NCI-H510A (cell line): ENCODE results near the gene SSBP3.
"Not testable (repeated sequence)": the region's sequence is repeated elsewhere in the genome, so short reads cannot be mapped to it uniquely, and the experiment has no call there.

Experiments
- DNase-seq: peaks from one replicate; lab custom pipeline; 2025; lab: John Stamatoyannopoulos, UW

The SSBP3 gene

DNA sequence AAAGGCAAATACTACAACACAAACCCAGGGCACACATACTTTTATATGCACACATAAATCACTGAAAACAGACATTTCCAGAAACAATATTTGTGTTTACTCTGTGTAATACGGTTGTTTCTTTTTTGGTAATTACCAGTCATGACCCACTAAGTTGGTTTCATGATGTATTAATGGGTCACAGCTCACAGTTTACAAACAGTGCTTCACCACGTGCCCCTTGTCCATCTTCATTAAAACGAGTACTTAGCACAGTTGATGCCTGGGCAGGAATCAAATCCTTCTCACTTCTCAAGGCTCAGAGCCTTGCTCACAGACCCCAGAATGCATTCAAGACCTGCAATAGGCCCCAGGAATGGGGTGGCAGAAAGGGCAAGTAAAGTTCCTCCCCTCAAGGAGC is 13.8 kb downstream of the SSBP3 start:
- no peak for DNase-seq

GRCh38 chr1:54391450-54392209 is 14.6 kb downstream of the SSBP3 start:
- DNase-seq = no peak

GRCh38 chr1:54390655-54391054 is 15.5 kb downstream of the SSBP3 start:
- DNase-seq = no peak

DNA sequence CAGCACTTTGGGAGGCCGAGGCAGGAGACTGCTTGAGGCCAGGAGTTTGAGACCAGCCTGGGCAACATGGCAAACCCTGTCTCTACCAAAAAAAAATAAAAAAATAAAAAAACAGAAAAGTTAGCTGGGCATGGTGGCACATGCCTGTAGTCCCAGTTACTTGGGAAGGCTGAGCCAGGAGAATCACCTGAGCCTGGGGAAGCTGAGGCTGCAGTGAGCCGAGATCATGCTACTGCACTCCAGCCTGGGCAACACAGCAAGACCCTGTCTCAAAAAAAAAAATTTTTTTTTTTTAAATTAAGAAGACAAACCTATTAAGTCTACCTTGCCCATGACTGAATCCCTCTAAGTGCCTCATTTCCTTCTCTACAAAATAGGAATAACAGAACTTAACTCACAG is 16.6 kb downstream of the SSBP3 start:
- not testable (repeated sequence) for DNase-seq

- DNase-seq = no peak
Measured at GRCh38 chr1:54387419-54387818, 18.8 kb downstream of the SSBP3 start.

DNA sequence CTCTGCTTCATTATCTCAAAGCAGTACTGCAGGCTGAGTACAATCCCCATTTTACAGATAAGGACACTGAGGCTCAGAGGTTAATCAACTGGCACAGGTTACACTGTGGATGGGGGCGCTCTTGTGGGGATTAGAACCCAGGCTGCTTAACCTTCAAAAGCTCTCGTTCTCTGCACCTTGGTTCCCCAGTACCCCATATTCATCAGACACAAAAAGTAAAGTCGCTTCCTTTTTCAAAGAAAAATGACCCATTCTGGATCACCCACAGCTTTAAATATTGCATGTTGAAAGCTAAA is 20.5 kb downstream of the SSBP3 start:
- DNase-seq = no peak

DNA sequence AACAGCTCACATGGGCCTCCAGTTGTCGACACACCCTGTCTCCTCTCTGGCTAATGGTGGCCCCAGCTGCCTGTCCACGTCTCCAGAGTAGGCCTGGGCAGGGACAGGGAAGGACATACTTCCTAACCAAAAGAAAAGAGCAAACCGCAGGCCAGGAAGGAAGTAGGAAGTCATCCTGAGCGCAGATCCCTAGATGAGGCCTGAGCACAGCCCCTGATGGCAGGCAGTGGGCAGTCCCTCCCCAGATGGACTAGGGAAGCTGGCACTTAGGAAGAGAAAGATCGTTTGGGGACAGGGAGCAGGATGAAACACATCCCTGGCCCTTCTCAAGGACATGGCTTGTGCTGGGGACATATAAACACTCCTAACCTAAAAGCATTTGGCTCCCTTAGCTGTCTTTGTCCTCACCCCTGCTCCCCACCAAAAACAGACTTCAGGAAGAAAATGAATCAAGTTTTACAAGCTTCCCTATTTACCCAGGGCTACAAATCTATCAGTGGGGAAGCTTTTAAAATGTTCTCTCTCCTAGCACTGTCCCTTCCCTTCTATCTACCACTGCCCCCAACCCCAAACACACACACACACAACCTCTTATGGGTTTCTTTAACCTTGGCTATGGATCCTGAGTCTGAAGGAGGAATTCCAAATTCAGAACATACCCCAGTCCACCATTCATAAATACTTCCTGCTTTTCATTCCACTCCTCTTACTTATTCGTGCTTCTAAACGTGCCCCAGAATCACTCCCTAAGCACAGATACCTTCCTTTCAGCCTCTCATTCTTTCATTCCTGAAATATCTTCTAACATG is 21.1 kb downstream of the SSBP3 start:
- DNase-seq = no peak

- DNase-seq = no peak
Measured at GRCh38 chr1:54384471-54384870, 21.7 kb downstream of the SSBP3 start.

DNA sequence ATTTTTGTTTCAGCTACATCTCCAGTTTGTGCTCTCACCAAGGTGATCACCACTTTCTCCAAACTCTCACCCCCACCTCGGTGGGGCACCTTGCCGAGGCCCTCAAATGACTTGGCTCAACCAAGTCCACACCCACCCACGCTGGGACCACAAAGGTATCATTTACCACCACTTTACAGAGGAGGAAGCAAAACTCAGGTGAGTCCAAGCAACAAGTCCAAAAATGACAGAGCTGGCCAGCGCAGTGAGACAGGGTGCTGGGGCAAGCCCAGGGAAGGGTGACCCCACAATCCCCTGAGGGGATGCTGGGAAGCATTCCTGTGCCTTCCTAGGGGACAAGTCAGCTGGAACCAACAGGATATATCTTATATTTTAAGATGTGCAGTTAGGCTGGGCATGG is 24.7 kb downstream of the SSBP3 start:
- DNase-seq = no peak

DNA sequence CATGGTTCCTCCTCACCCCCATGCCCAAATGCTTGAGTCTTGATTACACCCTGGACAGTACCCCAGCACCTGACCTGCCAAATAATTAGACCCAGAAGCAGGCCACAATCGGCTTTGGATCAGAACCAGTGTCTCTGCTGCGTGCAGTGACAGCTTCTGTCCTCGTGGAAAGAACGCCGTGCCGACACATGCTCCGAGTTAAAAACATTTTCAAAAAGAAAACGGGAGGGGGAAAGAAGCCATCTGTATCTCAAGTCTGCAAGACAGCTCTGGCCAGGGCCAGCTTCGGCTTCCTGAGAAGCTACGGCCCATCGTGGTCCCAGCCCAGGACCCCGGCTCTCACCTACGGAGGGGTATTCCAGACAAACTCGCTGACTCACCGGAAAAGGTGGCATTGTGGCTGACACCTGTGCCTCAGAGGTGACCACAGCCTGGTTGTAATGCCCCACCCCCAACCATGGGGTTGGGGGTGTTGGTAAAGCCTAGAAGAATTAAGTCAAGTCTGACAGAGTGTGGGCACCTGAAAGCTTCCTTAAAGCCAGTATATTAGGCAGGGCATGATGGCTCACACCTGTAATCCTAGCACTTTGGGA is 25.8 kb downstream of the SSBP3 start:
- no peak for DNase-seq

DNA sequence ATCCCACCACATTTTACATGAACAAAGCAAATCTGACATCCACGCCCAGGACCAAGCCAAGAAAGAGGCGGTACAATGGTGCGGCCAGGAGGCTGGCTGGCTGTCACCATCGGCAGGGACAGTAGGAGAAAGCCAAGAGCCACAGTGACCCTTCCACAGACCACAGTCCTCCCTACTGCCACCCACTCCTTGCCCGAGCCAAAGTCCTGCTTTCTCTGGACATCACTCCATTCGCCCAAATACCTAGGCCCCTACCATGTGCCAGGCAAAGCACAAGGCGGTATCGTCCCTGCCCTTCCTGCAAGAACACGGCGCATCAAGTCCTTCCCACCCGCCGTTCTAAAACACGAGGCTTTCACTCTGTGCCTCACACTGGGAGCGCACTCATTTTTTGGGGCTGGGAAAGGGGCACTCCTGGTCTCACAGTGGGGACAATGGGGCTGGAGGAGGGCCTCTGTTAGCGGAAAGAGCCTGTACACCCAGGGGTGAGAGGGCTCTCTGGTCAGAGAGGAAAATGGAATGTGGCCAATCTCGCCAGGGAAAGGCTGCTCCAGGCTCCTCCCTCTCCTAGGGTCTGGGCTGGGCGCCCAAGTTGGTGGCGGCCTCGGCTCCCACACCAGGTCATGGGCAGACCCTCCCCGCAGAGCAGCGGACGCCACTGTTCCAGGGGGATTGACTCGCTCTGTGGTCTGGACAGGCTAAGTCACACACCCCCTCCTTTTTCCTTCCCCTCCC is 26.5 kb downstream of the SSBP3 start:
- DNase-seq = no peak

- no peak for DNase-seq
Measured at GRCh38 chr1:54378874-54379554, 27.2 kb downstream of the SSBP3 start.

GRCh38 chr1:54378157-54378873 is 27.9 kb downstream of the SSBP3 start:
- DNase-seq = no peak

DNA sequence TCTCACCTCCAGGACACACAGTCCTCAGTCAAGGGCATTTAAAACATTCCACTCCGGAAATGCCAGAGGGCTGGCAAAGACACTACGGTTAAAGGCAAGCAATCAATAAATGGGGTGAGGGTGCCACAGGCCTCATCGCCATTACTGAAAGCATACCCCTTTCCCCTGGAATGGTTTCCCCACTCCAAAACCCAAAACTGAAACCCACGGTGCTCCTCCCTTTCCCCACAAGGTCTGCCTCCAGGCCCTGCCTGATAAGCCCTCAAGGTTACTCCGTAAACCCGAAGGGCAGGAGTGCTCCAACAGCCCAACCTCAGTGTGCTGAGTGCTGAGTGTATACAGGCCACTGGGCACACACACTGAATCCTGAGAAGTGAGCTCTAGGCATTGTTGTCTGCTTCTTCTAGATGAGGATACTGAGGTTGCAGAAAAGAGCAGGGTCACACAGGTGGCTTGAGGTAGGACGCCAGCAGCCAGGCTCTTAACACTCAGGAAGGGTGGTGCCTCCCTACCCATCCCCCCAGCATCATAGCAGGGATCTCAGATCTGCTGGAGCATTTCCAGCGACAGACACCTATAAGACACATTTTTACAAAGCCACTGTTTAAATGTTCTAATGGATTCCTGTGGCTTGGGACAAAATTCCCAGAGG is 29.0 kb downstream of the SSBP3 start:
- no peak for DNase-seq

DNA sequence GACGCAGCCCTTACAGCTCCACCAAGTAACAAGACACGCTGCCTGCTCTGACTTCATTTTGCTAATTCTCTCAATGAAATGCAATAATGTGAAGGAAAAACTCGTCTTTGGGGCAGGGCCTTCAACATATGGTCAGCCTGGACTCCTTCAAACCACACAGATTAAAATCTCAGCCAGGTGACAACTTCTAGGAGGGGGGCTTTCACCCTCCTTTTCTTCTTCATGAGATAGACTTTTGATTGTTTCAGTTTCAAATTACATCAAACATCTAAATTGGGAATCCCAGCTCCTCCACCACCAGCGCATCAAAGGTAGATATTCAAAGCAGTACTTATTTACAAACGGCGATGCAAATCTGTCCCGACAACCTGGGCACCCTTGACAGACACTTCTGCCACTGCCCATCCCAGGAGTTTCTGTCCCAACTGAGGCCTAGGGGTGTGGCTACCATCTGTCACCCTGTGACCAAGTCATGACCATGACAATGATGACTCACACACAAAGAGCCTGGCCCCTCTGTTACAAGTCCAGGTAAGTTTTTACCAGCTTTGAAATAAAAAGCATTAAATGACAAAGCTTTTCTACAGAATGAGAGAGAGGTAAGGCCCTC is 29.7 kb downstream of the SSBP3 start:
- DNase-seq = no peak

DNA sequence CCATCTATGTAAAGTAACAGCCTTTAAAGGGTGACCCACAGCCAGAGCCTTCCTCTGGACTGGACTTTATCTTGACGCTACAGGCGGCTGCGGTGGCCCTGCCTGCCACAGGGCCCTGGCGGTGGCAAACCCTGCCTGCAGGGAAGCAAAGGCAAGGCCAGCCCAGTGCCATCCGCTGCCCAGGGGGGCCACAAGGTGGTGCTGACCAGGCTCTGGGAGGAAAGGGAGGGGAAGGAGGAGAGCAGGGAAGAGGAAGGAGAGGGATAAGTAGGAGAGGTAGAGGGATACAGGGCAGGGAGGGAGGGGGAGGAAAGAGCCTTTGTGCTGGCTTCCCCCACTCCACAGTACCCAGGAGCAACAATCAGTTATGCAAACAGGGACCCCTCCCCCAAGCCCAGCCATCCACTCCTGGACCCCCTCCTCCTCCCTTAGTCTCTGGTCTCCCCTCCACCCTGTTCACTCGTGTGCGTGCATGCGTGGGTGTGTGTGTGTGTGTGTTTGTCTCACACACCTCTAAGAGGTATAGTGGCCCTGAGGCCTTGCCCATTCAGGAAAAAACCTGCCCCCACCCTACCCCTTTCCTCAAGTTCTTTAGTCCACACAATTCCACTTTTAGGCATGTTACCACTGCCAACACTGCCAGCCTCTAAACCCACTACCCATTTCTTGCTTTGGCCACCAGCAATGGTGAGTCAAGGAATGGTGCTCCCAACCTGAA is 30.3 kb downstream of the SSBP3 start:
- DNase-seq = no peak

DNA sequence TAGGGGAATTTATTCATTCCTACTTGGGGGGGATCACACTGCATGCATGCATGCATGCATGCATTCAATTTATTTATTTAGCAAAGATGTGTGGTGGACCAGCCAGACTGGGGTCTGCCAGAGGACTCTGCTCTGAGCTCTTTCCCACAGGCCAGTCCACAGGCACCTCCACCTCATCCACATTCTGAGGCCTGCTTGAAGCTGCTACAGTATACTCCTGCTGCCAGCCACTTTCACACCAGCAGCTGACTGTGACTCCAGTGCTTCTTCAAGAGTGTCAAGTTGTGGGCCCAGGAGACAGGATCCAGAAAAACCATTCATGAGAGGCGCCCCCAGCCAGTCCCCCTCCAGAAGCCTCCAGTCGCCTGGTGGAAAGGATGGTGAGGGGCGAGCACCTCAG is 30.9 kb downstream of the SSBP3 start:
- no peak for DNase-seq

GRCh38 chr1:54374766-54375165 is 31.4 kb downstream of the SSBP3 start:
- DNase-seq = no peak

GRCh38 chr1:54372978-54373377 is 33.2 kb downstream of the SSBP3 start:
- no peak for DNase-seq

GRCh38 chr1:54371942-54372275 is 34.3 kb downstream of the SSBP3 start:
- no peak for DNase-seq
